ENCODE results near the gene KRTAP10-9.

Gene KRTAP10-9

GRCh38 chr21:44613386-44614155 is 13.3 kb upstream of the KRTAP10-9 start:
- TF ChIP-seq CTCF (IDR thresholded peaks at IDR 0.05; ENCODE audit: low read depth, low read length, missing control alignments) = no peak
- H3K4me3 ChIP-seq (replicated peaks; ENCODE audit: low read depth, low read length) = no peak overlapping the region
- no peak for DNase-seq (ENCODE audit: extremely low read depth, low read depth)

GRCh38 chr21:44614161-44614631 is 12.7 kb upstream of the KRTAP10-9 start:
- no peak for DNase-seq (ENCODE audit: extremely low read depth, low read depth)

GRCh38 chr21:44614961-44615391 is 11.9 kb upstream of the KRTAP10-9 start:
- no peak for TF ChIP-seq CTCF (IDR thresholded peaks at IDR 0.05; ENCODE audit: low read depth, low read length, missing control alignments)
- DNase-seq (ENCODE audit: extremely low read depth, low read depth) = no peak
- no peak overlapping the region for H3K4me3 ChIP-seq (replicated peaks; ENCODE audit: low read depth, low read length)

More at GRCh38 chr21:44614161-44614631, 12.7 kb upstream of the KRTAP10-9 start:
- TF ChIP-seq CTCF (IDR thresholded peaks at IDR 0.05; ENCODE audit: low read depth, low read length, missing control alignments) = no peak
- H3K4me3 ChIP-seq (replicated peaks; ENCODE audit: low read depth, low read length) = no peak overlapping the region

- no peak for DNase-seq (ENCODE audit: extremely low read depth, low read depth)
- TF ChIP-seq CTCF (IDR thresholded peaks at IDR 0.05; ENCODE audit: low read depth, low read length, missing control alignments) = no peak
- no peak overlapping the region for H3K4me3 ChIP-seq (replicated peaks; ENCODE audit: low read depth, low read length)
Measured at GRCh38 chr21:44615466-44615865, 11.4 kb upstream of the KRTAP10-9 start.

- TF ChIP-seq CTCF (IDR thresholded peaks at IDR 0.05; ENCODE audit: low read depth, low read length, missing control alignments) = no peak
- DNase-seq (ENCODE audit: extremely low read depth, low read depth) = no peak
- H3K4me3 ChIP-seq (replicated peaks; ENCODE audit: low read depth, low read length) = no peak overlapping the region
Measured at GRCh38 chr21:44615911-44616590, 10.8 kb upstream of the KRTAP10-9 start.

- TF ChIP-seq CTCF (IDR thresholded peaks at IDR 0.05; ENCODE audit: low read depth, low read length, missing control alignments) = no peak
- H3K4me3 ChIP-seq (replicated peaks; ENCODE audit: low read depth, low read length) = no peak overlapping the region
- no peak for DNase-seq (ENCODE audit: extremely low read depth, low read depth)
Measured at GRCh38 chr21:44616591-44616926, 10.3 kb upstream of the KRTAP10-9 start.
